GM21717 (cell line): Measurements from ENCODE around the gene CHERP.

ENCODE experiments used
- ATAC-seq: cut with Tn5 transposase; IDR thresholded peaks from one replicate; pipeline ENCODE4 v1.9.1; 2021; ENCODE audit warnings: mild to moderate bottlenecking, moderate library complexity; ENCODE audit not compliant: unreplicated experiment

CHERP gene

GRCh38 chr19:16542045-16542909 lies at the start of gene CHERP:
Gene CHERP (minus strand): TSS chr19:16542437. CDS start chr19:16542378, 59 bp downstream.
- ATAC-seq, result peak; percentile 61

- no peak for ATAC-seq
Measured at GRCh38 chr19:16590876-16591802, 48.9 kb upstream of the CHERP start.

DNA sequence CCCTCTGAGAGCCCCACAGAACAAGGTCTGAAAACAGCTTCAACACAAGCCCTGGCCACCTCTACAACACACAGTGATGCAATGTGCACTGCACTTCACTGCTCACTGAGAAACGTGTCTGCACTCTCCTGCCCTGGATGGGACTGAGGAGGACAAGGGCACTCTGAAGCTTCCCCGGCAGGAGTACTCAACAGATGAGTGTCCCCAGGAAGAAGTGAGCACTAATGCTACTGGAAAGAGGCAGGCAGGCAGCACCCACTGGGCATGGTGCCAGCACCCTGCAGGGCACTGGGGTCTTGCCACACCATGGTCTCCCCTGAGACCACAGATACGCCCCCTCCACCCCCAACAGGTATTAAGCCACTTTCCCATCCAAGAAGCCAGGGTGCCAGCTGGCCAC lies 47.7 kb upstream of the CHERP start:
- ATAC-seq, result no peak

GRCh38 chr19:16588824-16589577 lies 46.8 kb upstream of the CHERP start:
- peak; percentile 14 for ATAC-seq

GRCh38 chr19:16587833-16588823 lies 45.9 kb upstream of the CHERP start:
- peak; percentile 31 for ATAC-seq

DNA sequence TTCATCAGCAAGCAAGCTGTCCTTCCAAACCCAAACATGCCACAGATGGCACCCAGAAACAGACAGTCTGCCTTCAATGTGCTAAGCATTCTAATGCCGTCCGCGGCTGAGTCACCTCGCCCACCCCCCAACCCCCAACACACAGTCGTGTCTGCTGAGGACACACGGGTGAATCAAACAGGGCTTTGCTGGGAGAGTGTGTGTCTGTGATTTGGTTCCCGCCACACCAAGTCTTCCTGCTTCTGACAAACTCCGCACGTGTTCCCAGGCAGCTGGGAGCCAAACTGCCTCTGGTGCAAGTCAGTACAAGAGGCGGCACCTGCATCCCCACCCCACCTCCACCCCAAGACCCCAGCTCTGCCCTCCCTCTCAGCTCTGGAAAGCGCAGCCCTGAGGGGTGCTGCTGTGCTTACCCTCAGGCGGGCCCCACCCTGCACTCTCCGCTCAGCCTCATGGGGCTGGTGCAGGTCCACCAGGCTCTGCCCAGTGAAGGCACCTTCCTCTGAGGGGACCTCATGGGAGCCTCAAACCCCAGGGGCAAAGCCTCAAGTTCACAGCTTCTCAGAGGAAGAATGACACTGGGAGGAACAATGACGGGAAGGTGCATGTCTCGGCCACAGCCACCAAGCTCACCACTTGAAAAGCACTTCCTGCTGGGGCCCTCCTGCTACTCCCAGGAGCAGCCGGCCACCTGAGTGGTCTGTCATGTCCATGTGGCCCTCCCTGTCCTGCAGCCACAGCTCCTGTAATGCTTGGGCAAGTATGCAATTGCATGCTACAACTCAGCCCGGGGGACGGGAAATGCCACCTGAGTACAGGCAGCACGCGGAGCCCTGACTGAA lies 45.0 kb upstream of the CHERP start:
- no peak for ATAC-seq

DNA sequence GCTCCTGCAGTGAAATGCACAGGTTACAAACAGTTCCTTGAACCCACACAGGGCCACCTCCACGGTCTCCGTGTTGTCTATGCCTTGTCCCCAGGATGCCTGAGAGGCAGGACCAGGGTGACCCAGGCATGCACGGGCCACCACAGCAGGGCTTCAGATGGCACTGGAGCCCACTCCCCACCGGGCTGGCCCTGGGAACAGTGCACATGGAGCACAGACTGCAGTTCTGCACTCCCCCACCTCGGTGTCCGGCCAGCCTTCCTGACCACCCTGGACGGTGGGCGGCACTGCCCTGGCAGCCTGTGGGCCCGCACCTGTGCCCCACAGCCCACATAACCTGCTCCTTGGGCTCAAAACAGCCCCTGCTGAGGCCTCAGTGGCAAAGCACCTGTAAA lies 44.2 kb upstream of the CHERP start:
- ATAC-seq, result no peak

- ATAC-seq, result peak; percentile 27
Measured at GRCh38 chr19:16585808-16586476, 43.7 kb upstream of the CHERP start.

DNA sequence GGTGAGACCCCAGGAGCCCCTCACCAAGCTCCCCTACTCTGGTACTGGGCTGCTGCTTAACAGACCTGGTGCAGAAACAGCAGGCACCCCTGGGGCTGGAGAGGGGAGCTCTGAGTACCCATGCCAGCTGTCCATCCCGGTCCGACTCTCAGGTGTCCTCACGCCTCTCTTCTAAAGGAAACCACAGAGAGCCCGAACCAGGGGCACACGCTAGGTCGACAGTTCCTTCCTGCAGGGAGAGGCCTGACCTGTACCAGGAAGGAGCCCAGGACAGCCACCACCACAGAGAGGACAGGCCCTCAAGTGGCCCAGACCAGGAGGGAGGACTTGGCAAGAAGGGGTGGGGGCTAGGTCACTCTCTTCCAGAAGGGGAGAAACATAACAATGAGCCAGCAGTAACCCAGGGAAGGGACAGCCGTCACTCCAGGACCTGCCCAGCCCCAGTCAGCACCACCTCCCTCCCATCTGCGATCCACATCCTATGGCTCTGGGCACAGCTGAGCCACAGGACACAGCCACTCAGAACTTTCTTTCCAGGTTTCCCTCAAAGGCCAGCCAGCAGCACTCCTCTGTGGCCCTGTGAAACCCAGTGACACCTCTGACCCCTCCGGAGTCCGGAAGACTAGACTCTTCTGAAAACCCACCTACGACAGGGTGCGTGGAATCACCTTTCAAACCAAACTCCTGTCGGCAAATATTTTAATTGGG lies 43.0 kb upstream of the CHERP start:
- ATAC-seq, result no peak

- peak; percentile 38 for ATAC-seq
Measured at GRCh38 chr19:16584248-16585093, 42.2 kb upstream of the CHERP start.

DNA sequence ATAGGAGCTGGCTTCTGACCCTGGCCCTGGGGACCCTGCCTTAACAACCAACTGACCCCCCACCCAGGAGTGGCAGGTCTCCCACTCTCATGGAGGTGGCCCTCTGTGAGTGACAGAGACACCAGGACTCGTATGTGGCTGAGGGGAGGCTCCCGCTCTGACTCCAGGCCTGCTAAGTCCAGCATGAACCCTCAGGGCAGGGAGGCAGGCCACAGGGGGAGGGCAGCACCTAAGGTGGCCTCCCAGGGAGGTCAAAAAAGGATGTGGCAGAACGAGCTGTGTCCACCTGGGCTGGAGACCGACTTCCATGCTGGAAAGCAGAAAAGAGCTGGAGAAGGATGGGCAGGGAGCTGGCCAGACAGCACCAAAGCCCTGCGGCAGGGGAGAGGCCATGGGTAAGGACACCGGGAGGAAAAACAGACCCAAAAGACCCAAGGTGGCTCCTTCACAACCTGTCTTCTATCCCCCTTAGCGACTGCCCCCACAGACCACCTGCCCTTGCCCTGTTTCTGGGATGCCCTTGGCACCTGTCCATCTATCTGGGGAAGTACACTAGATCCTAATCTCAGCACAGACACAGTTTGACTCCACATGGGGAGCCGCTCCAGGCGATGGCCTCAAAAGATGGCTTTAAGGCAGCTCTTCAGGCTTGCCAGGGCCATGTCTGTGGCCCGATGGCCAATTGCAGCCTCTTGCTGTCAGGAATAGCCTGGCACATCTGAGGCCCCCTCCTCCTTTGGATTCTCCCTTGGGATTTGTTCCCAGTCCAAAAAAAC lies 40.4 kb upstream of the CHERP start:
- ATAC-seq, result no peak

DNA sequence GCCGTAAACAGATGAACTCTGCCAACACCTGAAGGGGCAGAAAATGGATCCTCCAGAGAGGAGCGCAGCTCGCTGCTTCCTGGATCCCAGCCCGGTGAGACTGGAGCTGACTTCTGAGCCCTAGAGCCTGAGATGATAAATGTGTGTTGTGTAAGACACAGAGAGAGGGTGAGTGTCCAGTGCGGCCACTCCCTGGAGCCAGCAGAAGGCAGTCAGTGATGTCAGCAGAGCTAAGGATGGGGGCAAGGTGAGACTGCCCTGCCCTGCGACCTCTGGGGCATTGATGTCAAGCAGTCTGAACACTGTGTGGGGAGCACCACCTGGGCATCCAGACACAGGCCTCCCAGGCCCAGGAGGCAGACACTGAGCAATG lies 39.7 kb upstream of the CHERP start:
- no peak for ATAC-seq

DNA sequence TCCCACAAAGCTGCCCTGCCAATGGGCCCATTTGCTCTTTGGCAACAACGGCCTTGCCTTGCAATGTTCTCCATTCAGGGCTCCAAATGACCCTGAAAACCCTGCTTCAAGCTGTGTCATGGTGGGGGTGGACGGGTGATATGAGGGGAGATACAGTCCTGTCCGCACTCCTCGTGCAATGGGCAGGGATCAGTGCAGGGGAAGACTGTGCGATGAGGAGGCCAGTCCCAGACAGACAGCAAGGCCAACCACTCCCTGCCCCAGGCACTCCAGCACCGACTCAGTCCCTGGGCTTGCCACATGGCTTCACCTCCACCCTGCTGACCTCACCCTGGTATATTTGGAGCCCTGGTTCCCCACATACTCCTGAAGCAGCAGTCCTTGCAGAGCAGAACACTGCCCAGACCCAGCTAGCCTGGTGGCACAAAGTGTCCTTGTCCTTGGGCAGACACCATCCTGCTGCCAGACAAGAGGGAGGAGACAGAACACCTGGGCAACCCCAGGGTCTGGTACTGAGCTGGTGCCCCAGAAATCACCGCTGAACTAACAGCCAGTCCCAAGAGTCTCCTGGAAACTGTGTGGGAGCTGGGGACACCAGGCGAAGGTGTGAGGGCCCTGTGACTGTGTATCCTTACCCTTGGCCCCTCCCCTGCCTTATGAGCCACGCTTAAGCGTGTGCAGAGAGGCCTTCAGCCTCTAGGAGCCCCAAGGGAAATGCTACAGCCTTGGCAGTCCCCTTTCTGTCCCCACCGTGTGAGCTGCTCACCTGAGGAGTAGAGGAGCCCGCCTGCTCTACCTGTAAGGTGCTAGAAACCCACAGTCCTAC lies 39.1 kb upstream of the CHERP start:
- no peak for ATAC-seq

DNA sequence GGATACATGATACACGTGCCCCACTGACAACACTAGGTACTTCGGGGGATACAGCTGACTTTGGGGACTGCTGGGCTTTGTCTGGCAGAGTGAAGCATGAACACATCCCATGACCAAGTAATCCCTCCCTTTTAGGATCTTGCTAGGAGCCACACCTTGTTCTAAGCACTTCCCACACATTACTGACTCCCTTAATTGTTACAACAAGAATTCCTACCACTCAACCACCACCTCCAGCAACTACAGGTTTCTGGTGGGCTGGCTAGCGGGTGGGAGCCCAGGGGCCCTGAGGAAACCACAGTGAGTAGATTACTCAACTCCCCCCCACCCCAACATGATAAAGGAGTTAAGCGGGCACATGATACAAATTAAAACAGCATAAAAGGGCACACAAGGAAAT lies 37.1 kb upstream of the CHERP start:
- ATAC-seq, result no peak

- ATAC-seq, result no peak
Measured at GRCh38 chr19:16577531-16577985, 35.3 kb upstream of the CHERP start.
